AG08396 (cell line): ENCODE data around the gene CLIC4.
"Not testable (repeated sequence)": the region's sequence is repeated elsewhere in the genome, so short reads cannot be mapped to it uniquely, and the experiment has no call there.

Source experiments
- DNase-seq: peaks from one replicate; pipeline ENCODE4 v3.0.0; 2012; ENCODE audit warnings: low spot score, mixed read lengths

The CLIC4 gene

GRCh38 chr1:24744911-24745710 is at the start of gene CLIC4:
Gene CLIC4 (plus strand): TSS chr1:24745447. CDS start chr1:24745554, 107 bp downstream.
- peak; percentile 95 for DNase-seq

- DNase-seq = no peak
These were observed 49.0 kb upstream of the CLIC4 start for GRCh38 chr1:24696041-24696755.

GRCh38 chr1:24696756-24697330 is 48.4 kb upstream of the CLIC4 start:
- DNase-seq = no peak

GRCh38 chr1:24697453-24698001 is 47.7 kb upstream of the CLIC4 start:
- not testable (repeated sequence) for DNase-seq

- not testable (repeated sequence) for DNase-seq
These were observed 46.9 kb upstream of the CLIC4 start for GRCh38 chr1:24698326-24698725.

GRCh38 chr1:24699628-24700027 is 45.6 kb upstream of the CLIC4 start:
- no peak for DNase-seq

- no peak for DNase-seq
These were observed 42.5 kb upstream of the CLIC4 start for GRCh38 chr1:24702511-24703293.

- no peak for DNase-seq
These were observed 40.6 kb upstream of the CLIC4 start for GRCh38 chr1:24704411-24705259.

GRCh38 chr1:24705260-24706073 is 39.8 kb upstream of the CLIC4 start:
- peak; percentile 94 for DNase-seq

GRCh38 chr1:24706074-24706389 is 39.2 kb upstream of the CLIC4 start:
- DNase-seq = not testable (repeated sequence)

- no peak for DNase-seq
These were observed 37.6 kb upstream of the CLIC4 start for GRCh38 chr1:24707687-24708086.

- no peak for DNase-seq
These were observed 36.3 kb upstream of the CLIC4 start for GRCh38 chr1:24708938-24709337.

GRCh38 chr1:24709791-24710441 is 35.3 kb upstream of the CLIC4 start:
- DNase-seq = no peak

- no peak for DNase-seq
These were observed 33.9 kb upstream of the CLIC4 start for GRCh38 chr1:24711329-24711728.

GRCh38 chr1:24713176-24713575 is 32.1 kb upstream of the CLIC4 start:
- no peak for DNase-seq

- no peak for DNase-seq
These were observed 31.5 kb upstream of the CLIC4 start for GRCh38 chr1:24713736-24714135.

- DNase-seq = no peak
These were observed 30.3 kb upstream of the CLIC4 start for GRCh38 chr1:24714859-24715520.

- DNase-seq = no peak
These were observed 29.6 kb upstream of the CLIC4 start for GRCh38 chr1:24715658-24716057.
